ENCODE measurements around the gene LRRC4C.

Gene LRRC4C

DNA sequence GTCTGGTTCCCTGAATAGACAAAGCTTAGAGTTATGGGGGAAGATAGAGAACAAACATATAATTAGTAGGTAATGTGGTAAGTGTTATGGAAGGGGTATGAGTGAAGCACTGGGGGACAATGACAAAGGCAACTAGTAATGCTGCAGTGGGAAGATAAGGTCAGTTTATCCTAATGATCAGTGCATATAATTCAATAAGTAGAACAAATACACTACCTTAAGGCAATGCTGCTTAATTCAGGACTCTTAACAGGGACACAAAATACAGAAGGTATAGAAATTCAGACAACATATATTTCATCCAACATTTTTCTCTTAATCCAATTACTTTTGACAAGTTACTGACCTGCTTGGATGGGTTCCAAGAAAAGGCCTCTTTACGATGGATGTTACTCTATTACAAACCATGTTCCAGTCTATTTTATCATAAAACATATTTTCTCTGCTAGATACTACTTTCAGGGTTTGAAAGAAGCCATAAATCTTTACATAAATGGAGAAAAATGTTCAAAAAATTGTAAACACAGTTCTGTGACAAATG lies 1186.2 kb downstream of the LRRC4C start:
- Histone ChIP-seq H3K9me3 (ENCODE audit: control insufficient read depth in 2 of 2, low read length in 2 of 2) (no peaks in the 10 kb centered on the region), H3K4me3 (ENCODE audit: low read length in 2 of 2) (no peak overlapping the region), H3K4me1 (ENCODE audit: control insufficient read depth in 2 of 2, insufficient read depth in 2 of 2, low read length in 2 of 2) (no peaks in the 10 kb centered on the region), H3K9ac (ENCODE audit: low read depth in 1 of 2, low read length in 2 of 2) (no peak overlapping the region), H3K27me3 (ENCODE audit: control insufficient read depth in 2 of 2, insufficient read depth in 2 of 2, low read length in 2 of 2) (no peaks in the 10 kb centered on the region), H3K27ac (ENCODE audit: low read depth in 2 of 2, low read length in 2 of 2) (no peak overlapping the region), H3K36me3 (ENCODE audit: control insufficient read depth in 2 of 2, insufficient read depth in 2 of 2, low read length in 2 of 2) (no peaks in the 10 kb centered on the region)

DNA sequence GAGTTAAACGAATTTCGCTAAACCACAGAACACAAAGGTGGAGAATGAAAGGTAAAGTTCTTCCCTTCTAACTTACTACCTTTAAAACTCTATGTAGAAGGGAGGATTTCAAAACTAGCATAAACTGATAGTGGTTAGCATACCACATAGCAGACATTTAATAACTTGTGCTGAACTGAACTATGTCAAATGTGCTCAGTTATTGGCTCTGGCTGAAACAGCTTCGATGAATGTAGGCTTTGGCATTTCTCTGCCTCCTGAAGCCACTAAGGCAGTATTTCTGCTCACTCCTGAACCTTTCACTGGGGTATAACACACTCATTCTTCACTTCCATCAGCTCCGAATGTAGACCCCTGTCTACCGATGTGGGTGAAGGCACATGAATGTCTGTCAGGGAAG lies 1188.1 kb downstream of the LRRC4C start:
- Histone ChIP-seq H3K4me3 (ENCODE audit: low read length in 2 of 2) (no peak overlapping the region), H3K27ac (ENCODE audit: low read depth in 2 of 2, low read length in 2 of 2) (no peak overlapping the region), H3K4me1 (ENCODE audit: control insufficient read depth in 2 of 2, insufficient read depth in 2 of 2, low read length in 2 of 2) (no peaks in the 10 kb centered on the region), H3K9me3 (ENCODE audit: control insufficient read depth in 2 of 2, low read length in 2 of 2) (no peaks in the 10 kb centered on the region), H3K9ac (ENCODE audit: low read depth in 1 of 2, low read length in 2 of 2) (no peak overlapping the region), H3K27me3 (ENCODE audit: control insufficient read depth in 2 of 2, insufficient read depth in 2 of 2, low read length in 2 of 2) (no peaks in the 10 kb centered on the region), H3K36me3 (ENCODE audit: control insufficient read depth in 2 of 2, insufficient read depth in 2 of 2, low read length in 2 of 2) (no peaks in the 10 kb centered on the region)

DNA sequence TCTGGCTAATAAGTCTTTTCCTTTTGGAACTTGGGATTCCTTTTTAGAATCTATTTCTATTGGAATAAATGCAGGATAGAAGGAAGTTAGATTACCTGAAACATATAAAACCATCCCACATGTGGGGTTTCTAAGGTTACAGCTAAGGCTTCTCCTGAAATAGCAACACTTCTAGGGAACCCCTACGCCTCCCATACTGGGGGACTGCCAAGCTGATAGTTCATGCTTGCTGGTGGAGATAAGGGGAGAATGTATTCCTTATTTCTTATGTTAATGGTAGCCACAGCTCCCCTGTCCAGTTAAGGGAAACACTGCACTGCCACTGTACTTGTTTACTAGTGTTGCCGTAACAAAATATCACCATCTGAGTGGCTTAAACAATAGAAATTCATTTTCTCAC lies 1189.6 kb downstream of the LRRC4C start:
- H3K9me3 ChIP-seq (ENCODE audit: control insufficient read depth in 2 of 2, low read length in 2 of 2): no peaks in the 10 kb centered on the region
- H3K27me3 ChIP-seq (ENCODE audit: control insufficient read depth in 2 of 2, insufficient read depth in 2 of 2, low read length in 2 of 2): no peaks in the 10 kb centered on the region
- H3K27ac ChIP-seq (ENCODE audit: low read depth in 2 of 2, low read length in 2 of 2): no peak overlapping the region
- H3K4me1 ChIP-seq (ENCODE audit: control insufficient read depth in 2 of 2, insufficient read depth in 2 of 2, low read length in 2 of 2): no peaks in the 10 kb centered on the region
- H3K9ac ChIP-seq (ENCODE audit: low read depth in 1 of 2, low read length in 2 of 2): no peak overlapping the region
- H3K4me3 ChIP-seq (ENCODE audit: low read length in 2 of 2): no peak overlapping the region
- no peaks in the 10 kb centered on the region for H3K36me3 ChIP-seq (ENCODE audit: control insufficient read depth in 2 of 2, insufficient read depth in 2 of 2, low read length in 2 of 2)

DNA sequence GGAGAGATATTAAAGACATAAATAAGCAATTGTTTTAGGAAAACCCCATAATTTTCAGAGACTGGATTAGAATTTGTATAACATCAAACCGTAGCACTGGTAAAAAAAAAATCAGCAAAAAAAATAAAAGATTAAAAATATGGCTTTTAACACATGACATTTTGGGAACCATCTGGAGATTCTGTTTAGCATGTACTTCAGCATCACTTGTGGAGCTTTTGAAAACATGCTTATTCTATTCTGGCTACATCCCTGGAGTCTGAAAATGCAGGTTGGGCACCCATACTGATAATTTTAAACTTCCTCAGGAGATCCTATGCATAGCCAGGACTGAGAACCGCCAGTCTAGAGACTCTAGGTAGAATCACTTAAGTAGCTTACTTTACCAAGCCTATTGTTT lies 1190.9 kb downstream of the LRRC4C start:
- Histone ChIP-seq H3K36me3 (ENCODE audit: control insufficient read depth in 2 of 2, insufficient read depth in 2 of 2, low read length in 2 of 2) (no peaks in the 10 kb centered on the region), H3K4me3 (ENCODE audit: low read length in 2 of 2) (no peak overlapping the region), H3K27me3 (ENCODE audit: control insufficient read depth in 2 of 2, insufficient read depth in 2 of 2, low read length in 2 of 2) (no peaks in the 10 kb centered on the region), H3K9me3 (ENCODE audit: control insufficient read depth in 2 of 2, low read length in 2 of 2) (no peaks in the 10 kb centered on the region), H3K27ac (ENCODE audit: low read depth in 2 of 2, low read length in 2 of 2) (no peak overlapping the region), H3K4me1 (ENCODE audit: control insufficient read depth in 2 of 2, insufficient read depth in 2 of 2, low read length in 2 of 2) (no peaks in the 10 kb centered on the region), H3K9ac (ENCODE audit: low read depth in 1 of 2, low read length in 2 of 2) (no peak overlapping the region)

DNA sequence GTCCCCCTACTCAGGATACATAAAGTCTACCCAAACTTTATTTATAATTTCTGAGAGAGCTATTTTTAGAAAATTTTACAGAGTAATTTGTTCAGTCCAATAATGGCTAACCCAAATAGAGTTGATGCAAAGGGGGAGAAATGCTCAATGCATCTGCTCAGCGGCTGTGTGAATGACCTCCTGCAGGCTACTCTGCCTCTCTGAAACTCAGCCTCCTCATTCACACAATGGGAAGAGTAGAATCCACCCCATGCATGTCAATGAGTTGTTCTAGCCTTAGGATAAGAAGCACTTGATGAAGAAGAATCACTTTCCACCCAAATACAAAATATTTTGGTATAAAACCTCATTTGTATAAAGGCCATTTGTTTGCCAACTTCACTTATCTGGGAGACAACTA lies 1204.0 kb downstream of the LRRC4C start:
- Histone ChIP-seq H3K9ac (ENCODE audit: low read depth in 1 of 2, low read length in 2 of 2) (no peak overlapping the region), H3K27me3 (ENCODE audit: control insufficient read depth in 2 of 2, insufficient read depth in 2 of 2, low read length in 2 of 2) (no peaks in the 10 kb centered on the region), H3K27ac (ENCODE audit: low read depth in 2 of 2, low read length in 2 of 2) (no peak overlapping the region), H3K4me3 (ENCODE audit: low read length in 2 of 2) (no peak overlapping the region), H3K4me1 (ENCODE audit: control insufficient read depth in 2 of 2, insufficient read depth in 2 of 2, low read length in 2 of 2) (no peaks in the 10 kb centered on the region), H3K9me3 (ENCODE audit: control insufficient read depth in 2 of 2, low read length in 2 of 2) (peaks cover 0 to 2% of the 10 kb centered on the region in 2 donors), H3K36me3 (ENCODE audit: control insufficient read depth in 2 of 2, insufficient read depth in 2 of 2, low read length in 2 of 2) (no peaks in the 10 kb centered on the region)

DNA sequence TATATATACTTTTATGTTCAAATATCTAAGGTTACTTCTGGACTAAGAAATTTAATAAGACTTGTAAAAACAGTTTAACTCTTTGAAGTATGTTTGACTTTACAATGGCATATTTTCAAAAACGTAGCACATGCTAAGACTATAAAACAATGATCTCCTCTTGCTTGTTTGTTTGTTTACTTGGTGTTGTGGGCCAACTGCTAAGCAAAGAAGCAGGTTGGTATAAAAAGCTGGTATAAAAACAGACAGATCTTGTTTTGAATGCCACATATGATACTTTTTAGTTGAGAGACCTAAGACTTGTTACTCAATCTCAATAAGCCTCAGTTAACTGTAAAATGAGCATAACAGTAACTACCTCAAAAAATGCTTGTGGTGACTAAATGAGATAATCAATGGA lies 1206.3 kb downstream of the LRRC4C start:
- Histone ChIP-seq H3K27ac (ENCODE audit: low read depth in 2 of 2, low read length in 2 of 2) (no peak overlapping the region), H3K36me3 (ENCODE audit: control insufficient read depth in 2 of 2, insufficient read depth in 2 of 2, low read length in 2 of 2) (no peaks in the 10 kb centered on the region), H3K27me3 (ENCODE audit: control insufficient read depth in 2 of 2, insufficient read depth in 2 of 2, low read length in 2 of 2) (no peaks in the 10 kb centered on the region), H3K9me3 (ENCODE audit: control insufficient read depth in 2 of 2, low read length in 2 of 2) (no peaks in the 10 kb centered on the region), H3K4me3 (ENCODE audit: low read length in 2 of 2) (no peak overlapping the region), H3K9ac (ENCODE audit: low read depth in 1 of 2, low read length in 2 of 2) (no peak overlapping the region), H3K4me1 (ENCODE audit: control insufficient read depth in 2 of 2, insufficient read depth in 2 of 2, low read length in 2 of 2) (no peaks in the 10 kb centered on the region)

DNA sequence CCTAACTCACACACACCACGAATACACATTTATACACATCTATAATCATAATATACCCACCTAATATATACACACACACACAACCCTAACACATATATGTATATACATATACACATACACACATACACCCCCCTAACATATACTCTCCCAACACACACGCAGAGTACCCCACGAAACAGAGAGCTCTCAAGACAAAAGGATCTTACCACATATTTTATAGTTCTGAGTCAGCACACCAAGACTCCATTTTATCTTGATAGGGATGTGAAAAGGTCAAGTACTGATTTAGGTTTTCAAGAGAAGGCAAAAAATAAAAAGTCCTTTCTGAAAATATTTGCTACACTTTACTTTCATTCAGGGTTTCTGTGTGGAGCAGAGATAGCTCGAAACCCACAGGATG lies 1207.2 kb downstream of the LRRC4C start:
- no peak overlapping the region for H3K27ac ChIP-seq (ENCODE audit: low read depth in 2 of 2, low read length in 2 of 2)
- H3K9ac ChIP-seq (ENCODE audit: low read depth in 1 of 2, low read length in 2 of 2): no peak overlapping the region
- H3K4me1 ChIP-seq (ENCODE audit: control insufficient read depth in 2 of 2, insufficient read depth in 2 of 2, low read length in 2 of 2): no peaks in the 10 kb centered on the region
- no peaks in the 10 kb centered on the region for H3K27me3 ChIP-seq (ENCODE audit: control insufficient read depth in 2 of 2, insufficient read depth in 2 of 2, low read length in 2 of 2)
- H3K4me3 ChIP-seq (ENCODE audit: low read length in 2 of 2): no peak overlapping the region
- H3K9me3 ChIP-seq (ENCODE audit: control insufficient read depth in 2 of 2, low read length in 2 of 2): no peaks in the 10 kb centered on the region
- no peaks in the 10 kb centered on the region for H3K36me3 ChIP-seq (ENCODE audit: control insufficient read depth in 2 of 2, insufficient read depth in 2 of 2, low read length in 2 of 2)

DNA sequence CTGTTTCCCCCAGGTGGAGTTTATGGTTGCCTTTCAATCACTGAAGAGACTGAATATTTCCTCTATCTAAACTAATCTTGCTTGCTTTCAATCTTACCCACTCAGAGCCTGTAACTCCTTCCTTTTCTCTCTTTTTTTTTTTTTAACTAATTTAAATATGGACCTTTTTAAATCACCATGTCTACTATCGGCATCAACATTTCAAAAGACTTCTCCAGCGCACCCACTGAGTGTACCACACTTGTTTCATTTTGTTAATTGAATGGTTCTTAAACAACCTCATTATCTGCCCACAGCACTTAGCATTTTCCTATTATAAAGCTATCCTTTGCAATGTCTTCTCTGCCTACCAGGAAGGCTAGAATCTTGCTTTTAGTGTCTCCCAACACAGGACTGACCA lies 1212.5 kb downstream of the LRRC4C start:
- no peak overlapping the region for H3K9ac ChIP-seq (ENCODE audit: low read depth in 1 of 2, low read length in 2 of 2)
- no peaks in the 10 kb centered on the region for H3K9me3 ChIP-seq (ENCODE audit: control insufficient read depth in 2 of 2, low read length in 2 of 2)
- H3K27me3 ChIP-seq (ENCODE audit: control insufficient read depth in 2 of 2, insufficient read depth in 2 of 2, low read length in 2 of 2): no peaks in the 10 kb centered on the region
- no peak overlapping the region for H3K4me3 ChIP-seq (ENCODE audit: low read length in 2 of 2)
- H3K27ac ChIP-seq (ENCODE audit: low read depth in 2 of 2, low read length in 2 of 2): no peak overlapping the region
- H3K36me3 ChIP-seq (ENCODE audit: control insufficient read depth in 2 of 2, insufficient read depth in 2 of 2, low read length in 2 of 2): no peaks in the 10 kb centered on the region
- H3K4me1 ChIP-seq (ENCODE audit: control insufficient read depth in 2 of 2, insufficient read depth in 2 of 2, low read length in 2 of 2): no peaks in the 10 kb centered on the region

DNA sequence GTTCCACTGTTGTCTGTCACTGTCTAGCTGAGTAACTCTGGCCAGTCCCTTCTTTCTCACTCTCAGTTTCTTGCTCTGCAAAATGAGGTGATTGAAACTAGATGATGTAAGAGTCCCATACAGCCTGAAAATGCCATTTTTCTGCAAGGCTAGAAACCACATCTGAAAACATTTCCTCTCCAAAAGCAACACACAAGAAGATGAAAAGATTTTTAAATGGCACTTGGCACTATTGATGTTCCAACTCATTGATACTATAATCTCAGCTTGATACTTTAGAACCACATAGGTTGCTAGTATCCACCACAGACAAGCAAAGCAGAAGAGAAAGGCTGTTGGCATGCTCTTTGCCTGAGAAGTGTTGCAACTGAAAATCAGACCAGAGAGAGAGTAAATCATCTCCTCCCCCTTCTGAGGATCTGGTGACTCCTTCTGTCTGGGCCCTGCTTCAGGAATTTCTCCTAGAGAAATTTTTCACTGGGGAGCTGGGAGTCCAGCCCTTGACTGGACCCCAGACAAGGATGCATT lies 1217.9 kb downstream of the LRRC4C start:
- no peak overlapping the region for H3K27ac ChIP-seq (ENCODE audit: low read depth in 2 of 2, low read length in 2 of 2)
- no peak overlapping the region for H3K9ac ChIP-seq (ENCODE audit: low read depth in 1 of 2, low read length in 2 of 2)
- no peak overlapping the region for H3K4me3 ChIP-seq (ENCODE audit: low read length in 2 of 2)
- no peaks in the 10 kb centered on the region for H3K36me3 ChIP-seq (ENCODE audit: control insufficient read depth in 2 of 2, insufficient read depth in 2 of 2, low read length in 2 of 2)
- no peaks in the 10 kb centered on the region for H3K9me3 ChIP-seq (ENCODE audit: control insufficient read depth in 2 of 2, low read length in 2 of 2)
- no peaks in the 10 kb centered on the region for H3K27me3 ChIP-seq (ENCODE audit: control insufficient read depth in 2 of 2, insufficient read depth in 2 of 2, low read length in 2 of 2)
- H3K4me1 ChIP-seq (ENCODE audit: control insufficient read depth in 2 of 2, insufficient read depth in 2 of 2, low read length in 2 of 2): no peaks in the 10 kb centered on the region

DNA sequence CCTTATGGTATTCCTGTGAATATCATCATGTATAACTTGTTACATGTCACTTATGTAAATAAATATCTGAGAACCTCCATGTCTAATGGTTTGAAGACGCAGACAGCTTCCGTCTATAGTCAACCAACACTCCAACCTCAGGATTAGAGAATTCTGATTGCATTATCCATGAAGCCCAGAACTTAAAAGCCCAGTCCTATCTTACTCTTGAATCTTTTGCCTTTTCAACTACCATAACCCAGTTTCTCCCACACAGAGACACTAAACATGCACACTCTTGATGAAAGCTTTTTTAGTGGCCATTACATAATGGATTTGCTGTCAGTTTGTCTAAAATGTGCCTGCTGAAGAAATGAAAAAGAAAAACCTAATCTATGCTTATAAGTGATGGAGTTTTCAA lies 1219.2 kb downstream of the LRRC4C start:
- Histone ChIP-seq H3K36me3 (ENCODE audit: control insufficient read depth in 2 of 2, insufficient read depth in 2 of 2, low read length in 2 of 2) (no peaks in the 10 kb centered on the region), H3K9ac (ENCODE audit: low read depth in 1 of 2, low read length in 2 of 2) (no peak overlapping the region), H3K27me3 (ENCODE audit: control insufficient read depth in 2 of 2, insufficient read depth in 2 of 2, low read length in 2 of 2) (no peaks in the 10 kb centered on the region), H3K9me3 (ENCODE audit: control insufficient read depth in 2 of 2, low read length in 2 of 2) (no peaks in the 10 kb centered on the region), H3K4me1 (ENCODE audit: control insufficient read depth in 2 of 2, insufficient read depth in 2 of 2, low read length in 2 of 2) (no peaks in the 10 kb centered on the region), H3K4me3 (ENCODE audit: low read length in 2 of 2) (no peak overlapping the region), H3K27ac (ENCODE audit: low read depth in 2 of 2, low read length in 2 of 2) (no peak overlapping the region)

DNA sequence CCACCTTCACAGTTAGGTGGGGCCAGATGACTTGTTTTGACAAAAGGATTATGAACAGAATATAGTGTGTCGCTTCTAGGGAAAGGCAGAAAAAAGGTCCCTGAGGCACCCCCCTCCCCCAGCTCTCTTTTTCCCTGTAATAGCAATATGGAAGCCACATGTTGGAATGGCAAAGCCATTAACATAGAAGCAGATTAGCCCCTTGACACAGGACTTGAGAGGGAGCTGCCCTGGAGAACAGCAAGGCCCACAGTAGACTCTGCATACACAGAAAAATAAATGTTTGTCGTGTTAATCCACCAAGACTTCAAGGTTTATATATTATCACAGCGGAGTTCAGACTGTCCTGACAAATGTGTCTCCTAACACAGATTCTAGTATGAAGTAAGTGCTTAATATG lies 1222.9 kb downstream of the LRRC4C start:
- Histone ChIP-seq H3K36me3 (ENCODE audit: control insufficient read depth in 2 of 2, insufficient read depth in 2 of 2, low read length in 2 of 2) (no peaks in the 10 kb centered on the region), H3K9me3 (ENCODE audit: control insufficient read depth in 2 of 2, low read length in 2 of 2) (no peaks in the 10 kb centered on the region)

More for the DNA sequence above, 1222.9 kb downstream of the LRRC4C start:
- H3K27ac ChIP-seq (ENCODE audit: low read depth in 2 of 2, low read length in 2 of 2): no peak overlapping the region
- H3K27me3 ChIP-seq (ENCODE audit: control insufficient read depth in 2 of 2, insufficient read depth in 2 of 2, low read length in 2 of 2): no peaks in the 10 kb centered on the region
- no peak overlapping the region for H3K4me3 ChIP-seq (ENCODE audit: low read length in 2 of 2)
- H3K4me1 ChIP-seq (ENCODE audit: control insufficient read depth in 2 of 2, insufficient read depth in 2 of 2, low read length in 2 of 2): no peaks in the 10 kb centered on the region
- no peak overlapping the region for H3K9ac ChIP-seq (ENCODE audit: low read depth in 1 of 2, low read length in 2 of 2)
